Spleen (tissue), 11 donors: Measurements from ENCODE around the gene SH3BP4. TPM values are rescaled to one million over a fixed set of nuclear protein-coding genes. Genes with fewer than 3 reads are reported as not detected.

Source experiments
- DNase-seq: peaks from one replicate; pipeline ENCODE4 v3.0.0-alpha.2; 2020
- H3K27ac ChIP-seq, 8 donors: fragments of 200-600 bp; sonication (generic) in 7 of 8; 1 replicate in 4 of 8; 2 replicates in 4 of 8; pipeline versions ENCODE4 v1.5.0 to v1.8.0; 2016 to 2021; ENCODE audit warnings: inconsistent platforms in 4 of 8, mild to moderate bottlenecking in 4 of 8, moderate library complexity in 1 of 8
- H3K27me3 ChIP-seq, 7 donors: fragments of 200-600 bp; sonication (generic) in 6 of 7; replicated peaks in 1 of 7; 1 replicate in 4 of 7; 2 replicates in 3 of 7; pipeline versions ENCODE4 v1.5.0 to v1.8.0; 2016 to 2021; ENCODE audit warnings: inconsistent platforms in 3 of 7, mild to moderate bottlenecking in 1 of 7
- H3K36me3 ChIP-seq, 6 donors: fragments of 200-600 bp; sonication (generic) in 5 of 6; 1 replicate in 4 of 6; 2 replicates in 2 of 6; pipeline versions ENCODE4 v1.5.0 to v1.8.0; 2016 to 2021; ENCODE audit warnings: inconsistent platforms in 2 of 6
- H3K4me1 ChIP-seq, 6 donors: fragments of 200-600 bp; sonication (generic) in 5 of 6; 1 replicate in 3 of 6; 2 replicates in 3 of 6; pipeline versions ENCODE4 v1.5.0 to v1.8.0; 2016 to 2021; ENCODE audit warnings: inconsistent platforms in 3 of 6
- H3K4me3 ChIP-seq, 8 donors: fragments of 200-600 bp; sonication (generic) in 7 of 8; 1 replicate in 4 of 8; 2 replicates in 4 of 8; pipeline versions ENCODE4 v1.5.0 to v1.8.0; 2016 to 2021; ENCODE audit warnings: inconsistent platforms in 4 of 8, mild to moderate bottlenecking in 4 of 8, moderate library complexity in 2 of 8
- H3K9me3 ChIP-seq, 8 donors: fragments of 200-600 bp; sonication (generic) in 7 of 8; 1 replicate in 4 of 8; 2 replicates in 4 of 8; pipeline versions ENCODE4 v1.5.0 to v1.8.0; 2016 to 2021; ENCODE audit warnings: inconsistent platforms in 4 of 8
- POLR2A ChIP-seq, 3 donors: fragments of 450-650 bp; IDR thresholded peaks; one replicate each; pipeline ENCODE4 v1.5.1; 2017; ENCODE audit warnings: antibody characterized with exemption in 3 of 3, mild to moderate bottlenecking in 1 of 3
- POLR2AphosphoS5 ChIP-seq, 3 donors: sonication (generic); formaldehyde crosslinking; IDR thresholded peaks; one replicate each; pipeline ENCODE4 v1.5.1; 2017; ENCODE audit warnings: antibody characterized with exemption in 3 of 3
- WGBS, 5 donors: extraction: QIAGEN DNeasy Blood & Tissue Kit in 3 of 5; methylation state at CpG; one replicate each; pipeline versions ENCODE4 v1.1.5 to v1.1.7; 2013 to 2018; 5-methylcytosine and 5-hydroxymethylcytosine counted together
- intact Hi-C: fragments of 100-400 bp; cut with DNase I; formaldehyde crosslinking; loops from one replicate; pipeline ENCODE4 v1.15.0; 2023; ENCODE audit warnings: low total_unique reads
- polyA plus RNA-seq, 3 donors: library from polyadenylated mRNA; stranded (reverse); fragments of 200-250 nt; gene quantifications; one replicate each; pipeline ENCODE4 v1.2.1, GENCODE V29; 2013
- total RNA-seq, 7 donors: library from RNA; depleted of rRNA in 3 of 7; stranded (reverse); fragments of >200 nt in 3 of 7; fragmentation: NEBNext Ultra II Directional in 4 of 7; extraction: Animal tissue kit (Norgen Biotek cat#: 25700) in 4 of 7; gene quantifications; one replicate each; pipeline versions ENCODE4 v1.1.0 to v1.2.1, GENCODE V29; 2016 to 2021
- TF ChIP-seq, protein P1 (sequence below), 11 experiments: fragments of 200-600 bp in 7 of 11; fragments of 450-650 bp in 4 of 11; sonication (generic) in 4 of 11; IDR thresholded peaks in 8 of 11; conservative IDR thresholded peaks in 3 of 11; 1 replicate in 7 of 11; 2 replicates in 4 of 11; pipeline versions ENCODE4 v1.4.0 to v1.8.0; 2016 to 2021; ENCODE audit warnings: antibody characterized with exemption in 11 of 11, inconsistent platforms in 4 of 11, mild to moderate bottlenecking in 1 of 11
- donor health status: healthy with polysubstance abuse.
- donor health status: DM: no; HTN: no; CAD: no; lungs with moderate emphysema.
- donor health status: DM: no; HTN: no; CAD: no.
- donor health status: Bipolar disorder and iron deficiency.
- donor health status: healthy.
- donor health status: DM: no; HTN: no; CAD: no.
- donor health status: DM: yes; HTN: yes; CAD: no.

The SH3BP4 gene
- total and polyA plus RNA-seq, 10 donors = 2.3 to 21.0 (median 12.4) TPM

DNA sequence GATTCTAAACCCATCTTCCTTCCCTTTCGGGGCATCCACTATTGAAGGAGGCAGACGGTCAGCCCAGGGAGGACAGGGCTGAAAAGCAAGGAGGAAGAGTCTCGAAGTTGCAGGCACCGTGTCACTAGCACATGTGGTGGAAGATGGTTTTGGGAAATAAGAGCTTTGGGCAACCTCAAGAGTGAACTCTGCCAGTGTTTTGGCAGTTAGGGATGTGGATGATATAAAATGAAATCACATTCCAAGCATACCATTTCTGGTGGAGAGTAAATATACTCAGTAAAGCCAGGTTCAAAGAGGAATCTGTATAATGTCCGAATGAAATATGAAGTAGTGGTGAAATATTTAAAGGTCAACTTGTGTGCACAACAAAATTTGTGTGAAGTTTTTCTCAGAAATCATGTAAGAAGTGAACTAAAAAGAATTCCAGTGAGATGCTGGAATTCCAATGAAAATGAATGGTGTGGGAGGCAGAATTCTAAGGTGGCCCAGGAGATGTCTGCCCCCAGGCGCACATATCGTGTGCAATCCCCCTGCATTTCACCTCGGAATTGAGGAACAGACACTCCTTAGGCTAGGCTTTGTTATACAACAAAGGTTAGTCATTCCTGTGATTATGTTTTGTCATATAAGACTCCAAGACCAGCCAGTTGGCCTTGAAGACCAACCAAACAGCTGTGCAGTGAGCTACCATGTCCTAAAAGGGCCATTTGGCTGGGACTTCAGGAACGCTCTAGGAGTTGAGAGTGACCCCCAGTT, 147.1 kb downstream of the SH3BP4 start:
- Histone ChIP-seq H3K27me3 (peaks cover 0 to 10% (median 0%) of the 10 kb centered on the region in 7 donors), H3K4me1 (no peaks in the 10 kb centered on the region), H3K4me3 (no peak overlapping the region), H3K27ac (no peak overlapping the region), H3K36me3 (no peaks in the 10 kb centered on the region), H3K9me3 (no peaks in the 10 kb centered on the region)
- no peak for DNase-seq
- intact Hi-C loops = no loop called here
- TF ChIP-seq POLR2AphosphoS5 (IDR thresholded peaks at IDR 0.05) = no peak
- TF ChIP-seq, protein P1, sequence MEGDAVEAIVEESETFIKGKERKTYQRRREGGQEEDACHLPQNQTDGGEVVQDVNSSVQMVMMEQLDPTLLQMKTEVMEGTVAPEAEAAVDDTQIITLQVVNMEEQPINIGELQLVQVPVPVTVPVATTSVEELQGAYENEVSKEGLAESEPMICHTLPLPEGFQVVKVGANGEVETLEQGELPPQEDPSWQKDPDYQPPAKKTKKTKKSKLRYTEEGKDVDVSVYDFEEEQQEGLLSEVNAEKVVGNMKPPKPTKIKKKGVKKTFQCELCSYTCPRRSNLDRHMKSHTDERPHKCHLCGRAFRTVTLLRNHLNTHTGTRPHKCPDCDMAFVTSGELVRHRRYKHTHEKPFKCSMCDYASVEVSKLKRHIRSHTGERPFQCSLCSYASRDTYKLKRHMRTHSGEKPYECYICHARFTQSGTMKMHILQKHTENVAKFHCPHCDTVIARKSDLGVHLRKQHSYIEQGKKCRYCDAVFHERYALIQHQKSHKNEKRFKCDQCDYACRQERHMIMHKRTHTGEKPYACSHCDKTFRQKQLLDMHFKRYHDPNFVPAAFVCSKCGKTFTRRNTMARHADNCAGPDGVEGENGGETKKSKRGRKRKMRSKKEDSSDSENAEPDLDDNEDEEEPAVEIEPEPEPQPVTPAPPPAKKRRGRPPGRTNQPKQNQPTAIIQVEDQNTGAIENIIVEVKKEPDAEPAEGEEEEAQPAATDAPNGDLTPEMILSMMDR (IDR thresholded peaks at IDR 0.05 in 8 of 11, conservative IDR thresholded peaks at IDR 0.05 in 3 of 11) = no peak
- no peak for TF ChIP-seq POLR2A (IDR thresholded peaks at IDR 0.05)
- 74 to 91% (median 81%) methylated on average over 9 of the region's 9 CpGs for WGBS, 5 donors

DNA sequence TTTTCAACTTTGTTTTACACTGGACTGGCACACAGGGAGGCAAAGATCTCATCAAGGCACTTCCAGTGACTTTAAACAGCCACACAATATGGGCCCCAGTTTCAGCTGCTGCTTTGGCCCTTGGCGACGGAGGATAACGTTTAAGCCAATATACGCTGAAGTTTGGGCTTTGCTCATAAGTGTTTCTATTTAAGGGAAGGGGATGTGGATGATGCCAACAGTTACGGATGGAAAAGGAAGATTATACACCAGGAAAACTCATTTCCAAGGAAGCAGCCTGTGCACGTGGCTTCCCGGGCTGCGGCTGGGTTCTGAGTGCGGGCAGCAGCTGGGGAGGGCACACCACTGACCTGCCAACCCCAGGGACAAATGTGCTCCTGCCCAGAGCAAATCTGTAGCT, 151.1 kb downstream of the SH3BP4 start:
- intact Hi-C loops = no loop called here
- peaks cover 0 to 10% (median 0%) of the 10 kb centered on the region in 7 donors for H3K27me3 ChIP-seq
- 57 to 73% (median 67%) methylated on average over 9 of the region's 9 CpGs for WGBS, 5 donors
- H3K27ac ChIP-seq = no peak overlapping the region
- H3K9me3 ChIP-seq = no peaks in the 10 kb centered on the region
- TF ChIP-seq, protein P1 (IDR thresholded peaks at IDR 0.05 in 8 of 11, conservative IDR thresholded peaks at IDR 0.05 in 3 of 11) = no peak
- peak in 2 of 3 donors; percentile 24 to 40 for TF ChIP-seq POLR2AphosphoS5 (IDR thresholded peaks at IDR 0.05)
- no peak for DNase-seq
- peaks cover 0 to 6% (median 0%) of the 10 kb centered on the region in 6 donors for H3K4me1 ChIP-seq
- no peak overlapping the region for H3K4me3 ChIP-seq
- no peaks in the 10 kb centered on the region for H3K36me3 ChIP-seq
